Body of pancreas (tissue), 4 donors: ENCODE results near the gene PTPRN2.

Source experiments
- POLR2A ChIP-seq, 3 donors: fragments of 450-650 bp; IDR thresholded peaks; one replicate each; pipeline ENCODE4 v1.6.1; 2016; ENCODE audit warnings: antibody characterized with exemption in 3 of 3, mild to moderate bottlenecking in 2 of 3
- TF ChIP-seq, protein P1 (sequence below), 7 experiments: fragments of 450-650 bp in 4 of 7; fragments of 200-600 bp in 3 of 7; sonication (generic) in 3 of 7; IDR thresholded peaks; one replicate each; pipeline ENCODE4 v1.5.1; 2016 to 2019; ENCODE audit warnings: antibody characterized with exemption in 7 of 7

DNA sequence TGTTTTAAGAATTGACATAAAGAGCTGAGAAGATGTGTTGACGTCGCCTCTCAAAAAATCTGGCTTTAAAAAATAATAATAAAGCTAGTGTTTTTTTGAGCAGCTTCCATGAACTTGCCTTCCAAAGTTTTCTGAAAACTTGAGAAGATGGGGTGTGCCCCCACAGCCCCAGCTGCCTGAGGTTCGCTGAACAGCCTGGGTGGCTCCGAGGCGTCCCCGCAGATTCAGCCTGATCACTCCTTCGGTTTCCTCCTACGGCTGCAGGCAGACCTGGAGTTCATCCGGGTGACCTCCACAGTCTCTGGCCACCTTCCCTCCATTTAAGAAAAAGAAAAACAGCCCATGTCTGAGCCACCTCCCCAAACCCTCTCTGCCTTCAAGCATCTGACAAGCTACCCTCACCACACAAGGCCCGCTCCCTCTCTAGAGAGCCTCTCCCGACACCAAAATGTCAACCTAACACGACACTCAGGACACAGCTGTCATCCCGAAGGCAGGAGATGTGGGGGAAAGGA is 177.8 kb downstream of the PTPRN2 start:
- TF ChIP-seq, protein P1, sequence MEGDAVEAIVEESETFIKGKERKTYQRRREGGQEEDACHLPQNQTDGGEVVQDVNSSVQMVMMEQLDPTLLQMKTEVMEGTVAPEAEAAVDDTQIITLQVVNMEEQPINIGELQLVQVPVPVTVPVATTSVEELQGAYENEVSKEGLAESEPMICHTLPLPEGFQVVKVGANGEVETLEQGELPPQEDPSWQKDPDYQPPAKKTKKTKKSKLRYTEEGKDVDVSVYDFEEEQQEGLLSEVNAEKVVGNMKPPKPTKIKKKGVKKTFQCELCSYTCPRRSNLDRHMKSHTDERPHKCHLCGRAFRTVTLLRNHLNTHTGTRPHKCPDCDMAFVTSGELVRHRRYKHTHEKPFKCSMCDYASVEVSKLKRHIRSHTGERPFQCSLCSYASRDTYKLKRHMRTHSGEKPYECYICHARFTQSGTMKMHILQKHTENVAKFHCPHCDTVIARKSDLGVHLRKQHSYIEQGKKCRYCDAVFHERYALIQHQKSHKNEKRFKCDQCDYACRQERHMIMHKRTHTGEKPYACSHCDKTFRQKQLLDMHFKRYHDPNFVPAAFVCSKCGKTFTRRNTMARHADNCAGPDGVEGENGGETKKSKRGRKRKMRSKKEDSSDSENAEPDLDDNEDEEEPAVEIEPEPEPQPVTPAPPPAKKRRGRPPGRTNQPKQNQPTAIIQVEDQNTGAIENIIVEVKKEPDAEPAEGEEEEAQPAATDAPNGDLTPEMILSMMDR (IDR thresholded peaks at IDR 0.05): no peak
- TF ChIP-seq POLR2A (IDR thresholded peaks at IDR 0.05): no peak
